AG10803 (cell line): Measurements from ENCODE around the gene ACAP3.

Experiments
- DNase-seq: peaks from one replicate; pipeline ENCODE4 v3.0.0; 2010; ENCODE audit warnings: low read depth
- H3K4me3 ChIP-seq: 2 replicates; pipeline ENCODE4 v1.5.1; 2011; ENCODE audit warnings: mild to moderate bottlenecking, low read length, control low read depth
- CTCF ChIP-seq: conservative IDR thresholded peaks from 2 replicates; pipeline ENCODE4 v1.5.1; 2011; ENCODE audit warnings: mild to moderate bottlenecking, low read length, control low read depth, inconsistent platforms

The ACAP3 gene

DNA sequence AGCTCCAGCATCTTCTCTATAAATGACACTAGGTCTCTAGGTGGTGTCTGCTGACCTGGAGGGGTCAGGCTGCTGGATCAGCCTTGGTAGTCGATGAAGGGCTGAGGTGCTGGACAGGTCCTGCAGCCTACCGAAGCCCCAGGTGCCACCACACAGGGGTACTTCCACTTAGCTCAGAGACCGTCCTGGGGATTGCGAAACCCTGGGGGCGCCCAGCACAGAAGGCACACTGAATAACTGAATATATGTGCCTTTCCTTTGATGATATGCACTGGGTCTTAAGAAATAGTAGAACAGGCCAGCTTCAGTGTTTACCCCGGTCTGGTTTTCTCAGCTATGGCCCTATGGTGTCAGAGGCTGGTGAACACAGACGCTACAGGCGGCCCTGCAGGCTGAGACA, 45.0 kb downstream of the ACAP3 start:
- no peak for TF ChIP-seq CTCF
- DNase-seq, result no peak
- H3K4me3 ChIP-seq, result no peak overlapping the region

GRCh38 chr1:1262071-1262470, 45.7 kb downstream of the ACAP3 start:
- no peak overlapping the region for H3K4me3 ChIP-seq
- DNase-seq, result no peak
- no peak for TF ChIP-seq CTCF

GRCh38 chr1:1260843-1261560, 46.7 kb downstream of the ACAP3 start:
- no peak for TF ChIP-seq CTCF
- no peak overlapping the region for H3K4me3 ChIP-seq
- DNase-seq, result no peak

DNA sequence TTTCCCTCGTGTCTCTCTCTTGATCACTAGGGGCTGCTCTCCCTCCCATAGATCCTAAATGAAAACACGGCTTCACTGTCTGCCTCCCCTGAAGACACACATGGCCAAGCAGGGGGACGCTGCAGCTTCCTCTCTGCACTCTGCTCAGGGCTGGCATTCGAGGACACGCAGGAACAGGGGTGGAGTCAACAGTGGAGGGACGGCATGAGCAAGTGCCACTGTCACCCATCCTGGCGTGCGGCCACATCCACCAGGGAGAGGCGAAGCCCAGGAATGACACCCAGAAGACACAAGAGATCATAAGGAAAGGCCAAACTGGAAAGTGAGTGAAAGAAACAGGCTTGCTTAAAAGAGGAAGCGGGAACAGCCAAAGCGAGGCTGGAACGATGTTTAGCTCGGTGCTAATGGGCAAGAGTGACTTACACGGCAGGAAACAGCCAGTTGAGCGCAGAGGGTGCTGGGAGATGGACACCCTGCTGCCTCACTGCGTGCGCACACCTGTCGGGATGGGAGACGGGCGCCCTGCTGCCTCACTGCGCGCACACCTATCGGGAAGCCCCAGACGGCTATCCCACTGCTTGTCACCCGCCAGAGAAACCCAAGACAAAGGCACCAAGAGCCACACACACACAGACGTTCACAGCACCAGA, 47.7 kb downstream of the ACAP3 start:
- H3K4me3 ChIP-seq, result no peak overlapping the region
- no peak for TF ChIP-seq CTCF
- DNase-seq, result no peak

GRCh38 chr1:1259540-1259939, 48.2 kb downstream of the ACAP3 start:
- DNase-seq, result no peak
- H3K4me3 ChIP-seq, result no peak overlapping the region
- TF ChIP-seq CTCF, result no peak

- DNase-seq, result no peak
- no peak for TF ChIP-seq CTCF
- no peak overlapping the region for H3K4me3 ChIP-seq
These were observed 48.6 kb downstream of the ACAP3 start for GRCh38 chr1:1259119-1259488.
